Measurements from ENCODE around the gene CEMP1.

DNA sequence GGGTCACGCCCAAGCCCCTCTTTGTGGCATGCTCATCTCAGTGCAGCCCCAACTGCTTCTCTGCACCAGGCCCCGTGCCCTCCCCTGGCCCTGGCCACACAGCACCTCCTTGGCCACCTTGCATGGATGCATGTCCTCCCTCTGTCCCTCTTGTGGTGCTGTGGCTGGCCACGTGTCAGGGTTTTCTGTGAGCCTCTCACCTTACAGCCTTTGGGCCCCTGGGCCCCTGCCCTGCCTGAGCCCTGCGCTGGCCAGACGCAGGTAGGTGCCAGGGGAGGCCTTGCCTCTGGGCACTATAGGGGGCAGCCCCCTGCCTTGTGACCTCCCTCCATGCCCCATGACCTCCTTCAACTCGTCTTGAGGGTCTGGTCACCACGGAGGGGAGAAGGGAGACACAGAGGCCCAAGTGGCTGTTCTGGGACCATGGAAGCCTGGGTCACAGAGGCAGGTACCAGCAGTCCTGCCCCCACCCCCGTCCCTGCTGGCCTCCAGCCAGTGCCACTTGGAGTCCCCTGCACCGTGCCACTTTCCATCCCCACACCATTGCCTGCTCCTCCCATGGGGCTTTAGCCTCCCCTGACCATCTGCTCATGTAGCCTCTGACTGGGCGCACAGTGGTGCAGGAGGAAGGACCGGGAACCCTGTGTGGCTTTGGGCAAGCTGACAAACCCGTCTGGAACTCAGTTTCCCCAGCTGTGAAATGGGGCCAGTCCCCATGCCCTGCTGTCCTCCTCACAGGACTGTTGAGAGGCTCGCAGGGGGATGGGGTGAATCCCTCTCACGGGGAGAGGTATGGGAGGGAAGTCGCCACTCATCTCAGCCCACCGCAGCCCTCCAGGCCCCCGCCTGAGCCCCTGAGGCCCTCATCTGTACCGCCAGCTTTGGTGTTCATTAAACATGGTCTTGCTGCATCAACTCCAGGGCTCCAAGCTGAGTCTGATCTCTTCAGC, 29.0 kb downstream of the CEMP1 start:
- TF ChIP-seq EZH2 (IDR thresholded peaks at IDR 0.05; ENCODE audit: borderline replicate concordance, insufficient read depth, low read depth, low read length, poor library complexity, severe bottlenecking) (no peak), CTCF (IDR thresholded peaks at IDR 0.05) (no peak)
